ENCODE results near the gene CHRM1. TPM values are rescaled to one million over a fixed set of nuclear protein-coding genes. Genes with fewer than 3 reads are reported as not detected.

The CHRM1 gene
- total and polyA plus RNA-seq, 2 of the 13 experiments (the other 11 are each of a cell fraction or from before 2014, with no cell fraction given): not detected

DNA sequence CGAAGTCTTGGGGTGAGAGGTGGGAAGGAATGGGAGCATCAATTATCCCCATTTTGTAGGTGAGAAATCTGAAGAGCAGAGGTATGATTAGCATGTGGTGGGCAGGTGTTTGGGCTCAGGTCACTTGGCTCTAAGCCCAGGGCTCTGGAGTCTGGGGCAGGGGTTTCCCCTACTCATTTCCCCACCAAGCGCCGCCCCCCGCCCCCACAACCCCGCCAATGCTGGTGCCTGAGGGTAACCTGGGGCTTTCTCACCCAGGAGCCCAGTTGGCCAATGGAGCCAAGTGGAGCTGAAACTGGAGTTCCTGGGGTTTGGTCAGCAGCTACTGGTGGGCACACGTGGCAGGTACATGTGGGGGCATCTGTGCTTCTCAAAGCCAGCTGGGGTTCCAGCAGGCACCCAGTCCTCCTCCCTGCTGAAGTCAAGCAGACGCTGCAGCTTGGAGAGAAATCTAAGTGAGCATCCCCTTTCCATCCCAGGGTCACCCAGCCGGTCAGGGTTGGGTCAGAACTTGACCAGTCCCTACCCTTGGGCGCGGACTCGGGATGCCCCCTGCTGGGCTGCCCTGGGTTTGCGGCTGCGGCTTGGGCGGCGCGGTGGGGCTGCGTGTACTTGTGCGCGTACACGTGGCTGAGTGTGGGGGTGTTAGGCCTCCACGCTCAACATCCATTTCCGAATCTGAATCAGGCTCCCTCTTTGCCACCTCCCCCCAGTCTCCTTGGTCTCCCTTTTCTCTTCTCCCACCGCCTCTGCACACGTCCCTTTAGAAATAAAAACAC is 1.7 kb upstream of the CHRM1 start (continued):
- TF ChIP-seq MEIS1 (CRISPR knock-in tag; IDR thresholded peaks at IDR 0.05; ENCODE audit: borderline replicate concordance): no peak
- TF ChIP-seq, protein P1, sequence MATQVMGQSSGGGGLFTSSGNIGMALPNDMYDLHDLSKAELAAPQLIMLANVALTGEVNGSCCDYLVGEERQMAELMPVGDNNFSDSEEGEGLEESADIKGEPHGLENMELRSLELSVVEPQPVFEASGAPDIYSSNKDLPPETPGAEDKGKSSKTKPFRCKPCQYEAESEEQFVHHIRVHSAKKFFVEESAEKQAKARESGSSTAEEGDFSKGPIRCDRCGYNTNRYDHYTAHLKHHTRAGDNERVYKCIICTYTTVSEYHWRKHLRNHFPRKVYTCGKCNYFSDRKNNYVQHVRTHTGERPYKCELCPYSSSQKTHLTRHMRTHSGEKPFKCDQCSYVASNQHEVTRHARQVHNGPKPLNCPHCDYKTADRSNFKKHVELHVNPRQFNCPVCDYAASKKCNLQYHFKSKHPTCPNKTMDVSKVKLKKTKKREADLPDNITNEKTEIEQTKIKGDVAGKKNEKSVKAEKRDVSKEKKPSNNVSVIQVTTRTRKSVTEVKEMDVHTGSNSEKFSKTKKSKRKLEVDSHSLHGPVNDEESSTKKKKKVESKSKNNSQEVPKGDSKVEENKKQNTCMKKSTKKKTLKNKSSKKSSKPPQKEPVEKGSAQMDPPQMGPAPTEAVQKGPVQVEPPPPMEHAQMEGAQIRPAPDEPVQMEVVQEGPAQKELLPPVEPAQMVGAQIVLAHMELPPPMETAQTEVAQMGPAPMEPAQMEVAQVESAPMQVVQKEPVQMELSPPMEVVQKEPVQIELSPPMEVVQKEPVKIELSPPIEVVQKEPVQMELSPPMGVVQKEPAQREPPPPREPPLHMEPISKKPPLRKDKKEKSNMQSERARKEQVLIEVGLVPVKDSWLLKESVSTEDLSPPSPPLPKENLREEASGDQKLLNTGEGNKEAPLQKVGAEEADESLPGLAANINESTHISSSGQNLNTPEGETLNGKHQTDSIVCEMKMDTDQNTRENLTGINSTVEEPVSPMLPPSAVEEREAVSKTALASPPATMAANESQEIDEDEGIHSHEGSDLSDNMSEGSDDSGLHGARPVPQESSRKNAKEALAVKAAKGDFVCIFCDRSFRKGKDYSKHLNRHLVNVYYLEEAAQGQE (IDR thresholded peaks at IDR 0.05; ENCODE audit: borderline replicate concordance in 1 of 2, low read depth in 1 of 2, low read length in 2 of 2): no peak

DNA sequence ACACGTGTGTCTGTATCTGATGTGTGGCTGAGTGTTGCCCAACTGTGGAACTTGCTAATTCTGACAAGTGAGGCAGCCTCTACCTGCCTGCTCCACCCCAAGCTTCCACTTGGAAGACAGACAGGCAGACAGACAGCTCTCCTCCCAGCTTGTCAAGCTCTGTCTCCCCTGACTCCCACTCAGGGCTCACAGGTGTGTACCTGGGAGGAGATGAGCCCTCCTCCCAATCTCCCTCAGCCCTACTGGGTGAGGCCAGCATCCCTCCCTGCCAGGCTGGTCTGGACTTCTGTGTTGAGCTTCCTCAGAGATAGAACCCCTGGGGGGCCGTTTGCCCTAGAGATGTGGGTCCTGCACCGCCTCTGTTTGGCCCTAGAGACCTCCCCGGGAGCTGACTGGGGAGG is 1.0 kb upstream of the CHRM1 start:
- no peak; the same call in 2 of the 3 replicates for ATAC-seq
- no peaks in the 10 kb centered on the region for H3K79me2 ChIP-seq (ENCODE audit: insufficient read depth, low read length)
- no peak for FAIRE-seq
- TF ChIP-seq SP5 (CRISPR knock-in tag; IDR thresholded peaks at IDR 0.05; ENCODE audit: borderline replicate concordance, low read depth) (no peak), ZNF296 (CRISPR knock-in tag; conservative IDR thresholded peaks at IDR 0.05) (no peak), PHF5A (CRISPR knock-in tag; IDR thresholded peaks at IDR 0.05; ENCODE audit: low read depth, unreplicated experiment) (no peak)
- TF ChIP-seq, protein P2, sequence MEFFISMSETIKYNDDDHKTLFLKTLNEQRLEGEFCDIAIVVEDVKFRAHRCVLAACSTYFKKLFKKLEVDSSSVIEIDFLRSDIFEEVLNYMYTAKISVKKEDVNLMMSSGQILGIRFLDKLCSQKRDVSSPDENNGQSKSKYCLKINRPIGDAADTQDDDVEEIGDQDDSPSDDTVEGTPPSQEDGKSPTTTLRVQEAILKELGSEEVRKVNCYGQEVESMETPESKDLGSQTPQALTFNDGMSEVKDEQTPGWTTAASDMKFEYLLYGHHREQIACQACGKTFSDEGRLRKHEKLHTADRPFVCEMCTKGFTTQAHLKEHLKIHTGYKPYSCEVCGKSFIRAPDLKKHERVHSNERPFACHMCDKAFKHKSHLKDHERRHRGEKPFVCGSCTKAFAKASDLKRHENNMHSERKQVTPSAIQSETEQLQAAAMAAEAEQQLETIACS (CRISPR knock-in tag; IDR thresholded peaks at IDR 0.05): no peak

More for the DNA sequence above, 1.0 kb upstream of the CHRM1 start:
- CTCF ChIA-PET (ENCODE audit: low intra/inter-chr PET ratio, low total read pairs): no interaction called here
- intact Hi-C loops (cut with micrococcal nuclease; ENCODE audit: unreplicated experiment): no loop called here
- DNase-seq (ENCODE audit: low spot score): no peak
- H3K36me3 ChIP-seq (replicated peaks in 1 of 2; ENCODE audit: control insufficient read depth in 1 of 2, insufficient read depth in 2 of 2, low read length in 2 of 2): no peaks in the 10 kb centered on the region
- 33% methylated on average over 1 of the region's 4 CpGs for WGBS (ENCODE audit: low lambda C conversion rate)
- H3K4me1 ChIP-seq (ENCODE audit: insufficient read depth, low read length): no peaks in the 10 kb centered on the region
- H4K20me1 ChIP-seq (ENCODE audit: insufficient read depth, low read length): no peaks in the 10 kb centered on the region
- H3K4me2 ChIP-seq (ENCODE audit: low read depth, low read length): no peak overlapping the region
- H3K9me3 ChIP-seq (ENCODE audit: low read length): no peaks in the 10 kb centered on the region
- H3K27ac ChIP-seq (ENCODE audit: extremely low read length, insufficient read depth, low read length): no peak overlapping the region
- H3K4me3 ChIP-seq (replicated peaks in 1 of 3; ENCODE audit: insufficient read depth in 1 of 3, low read depth in 2 of 3, low read length in 3 of 3): no peak overlapping the region
- H3K9ac ChIP-seq (ENCODE audit: insufficient read depth, low read depth, low read length): no peak overlapping the region
- POLR2A ChIA-PET: interaction anchor here (1.0 kb wide), 1 partner anchor 65 kb away, joined by 3 read pairs; no protein-coding TSS in a partner anchor
- in situ Hi-C loops (cut with HindIII; ENCODE audit: extremely low pct_ligation_motif_present, low pct_unique_long_range_greater_than_20kb): loop anchor here (25.0 kb wide), 1 partner anchor 290 kb away; no protein-coding TSS in a partner anchor
- peaks cover 10 to 33% of the 10 kb centered on the region in 2 experiments; a peak in 4 of 5 replicates for H3K27me3 ChIP-seq (ENCODE audit: control insufficient read depth in 1 of 2, insufficient read depth in 2 of 2, low read length in 2 of 2)
- BruUV-seq (replicated peaks): no TSS peak
- H2AFZ ChIP-seq (ENCODE audit: low read length): no peak overlapping the region

All from HepG2 (cell line).